NCI-H1048 (cell line): ENCODE data around the gene PALM2AKAP2.

Source experiments
- DNase-seq: peaks from one replicate; lab custom pipeline; 2025; lab: John Stamatoyannopoulos, UW

The PALM2AKAP2 gene

DNA sequence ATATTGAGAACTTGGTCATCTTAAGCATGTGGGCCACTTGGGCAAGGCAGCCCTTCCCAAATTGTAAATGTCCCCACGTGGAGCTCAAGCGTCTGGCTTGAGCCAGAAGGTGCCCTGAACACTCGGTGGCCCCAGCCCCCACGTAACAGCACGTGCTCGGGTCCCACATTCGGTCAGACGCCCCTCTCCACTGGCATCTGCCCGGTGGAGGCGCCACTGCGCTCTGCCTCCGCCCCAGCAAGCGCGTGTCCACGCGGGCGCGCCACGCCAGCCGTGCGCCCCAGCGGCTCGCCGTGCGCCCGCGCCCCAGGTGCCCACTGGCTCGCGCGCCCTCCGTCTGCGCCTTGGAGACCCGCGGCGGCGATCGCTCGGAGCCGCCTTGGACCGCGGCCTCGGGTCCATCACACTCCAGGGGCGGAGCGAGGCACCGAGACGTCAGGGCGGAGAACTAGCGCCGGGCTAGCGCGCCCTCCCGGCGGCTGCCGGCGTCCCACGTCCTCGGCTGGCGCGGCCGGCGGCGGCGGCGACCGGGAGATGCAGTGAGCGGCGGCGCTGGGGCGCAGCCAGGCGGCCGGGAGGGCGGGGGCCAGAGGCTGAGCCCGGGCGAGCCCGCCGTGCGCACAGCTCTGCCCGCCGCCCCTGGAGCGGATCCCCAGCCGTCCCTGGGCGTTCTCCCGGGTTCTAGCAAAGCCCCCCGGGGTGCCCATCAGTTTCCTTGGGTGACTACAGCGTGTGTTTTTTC, at the start of gene PALM2AKAP2:
PALM2AKAP2 (plus strand) TSS at position 488 of the 742 bp plus-strand sequence. CDS start 291 bp downstream, outside the sequence.
- DNase-seq = no peak

- peak; percentile 21 for DNase-seq
These were observed 49.8 kb upstream of the PALM2AKAP2 start for GRCh38 chr9:109730228-109730627.

- DNase-seq = no peak
These were observed 46.3 kb upstream of the PALM2AKAP2 start for GRCh38 chr9:109733690-109734089.

DNA sequence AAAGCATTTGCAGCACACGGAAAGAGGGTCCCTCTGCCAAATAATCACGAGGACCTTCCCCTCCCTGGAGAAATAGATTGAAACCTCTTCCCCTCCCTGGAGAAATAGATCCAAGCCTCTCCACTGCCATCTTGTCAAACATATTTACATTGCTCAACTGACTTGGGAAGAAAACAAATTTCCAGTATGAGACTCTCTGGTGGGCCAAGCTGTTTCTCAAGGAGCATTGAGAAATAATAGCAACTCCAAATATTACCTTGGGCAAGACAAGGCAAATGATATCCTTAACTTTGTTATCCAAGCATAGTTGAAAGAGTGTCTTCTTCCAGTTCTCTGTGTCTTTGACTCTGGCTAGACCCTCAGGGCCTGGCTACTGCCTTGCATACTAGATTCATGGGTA, 45.2 kb upstream of the PALM2AKAP2 start:
- DNase-seq = no peak

GRCh38 chr9:109735801-109736200, 44.2 kb upstream of the PALM2AKAP2 start:
- DNase-seq = no peak

- DNase-seq = no peak
These were observed 42.7 kb upstream of the PALM2AKAP2 start for GRCh38 chr9:109737295-109737694.

GRCh38 chr9:109739760-109740159, 40.2 kb upstream of the PALM2AKAP2 start:
- no peak for DNase-seq

DNA sequence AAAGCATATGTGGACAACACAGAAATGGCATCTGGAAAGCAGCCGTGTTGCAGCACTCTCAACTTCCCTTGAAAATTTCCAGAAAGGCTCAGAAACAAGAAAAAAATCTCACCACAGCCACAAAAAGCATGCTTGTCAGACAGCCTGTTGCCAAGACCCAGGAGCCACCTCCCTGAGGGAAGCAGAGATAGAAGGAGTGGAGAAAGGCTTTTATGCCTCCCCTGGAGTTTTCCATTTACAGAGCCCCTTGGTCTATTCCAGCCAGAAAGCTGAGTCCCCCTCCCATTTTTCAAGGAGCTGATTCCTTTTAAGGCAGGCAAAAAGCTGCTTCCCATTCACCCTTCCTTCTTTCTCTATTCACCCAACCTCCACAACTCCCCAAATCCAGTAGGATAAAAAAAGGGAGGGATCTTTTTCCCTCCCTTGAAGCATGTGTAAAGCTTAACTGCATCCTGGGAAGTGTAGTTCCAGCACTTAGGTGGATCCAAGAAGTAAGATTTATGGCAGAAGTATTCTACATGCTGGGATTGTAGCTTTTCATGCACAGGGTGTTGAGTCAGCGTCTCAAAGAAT, 37.1 kb upstream of the PALM2AKAP2 start:
- no peak for DNase-seq

- no peak for DNase-seq
These were observed 36.3 kb upstream of the PALM2AKAP2 start for GRCh38 chr9:109743696-109744095.

DNA sequence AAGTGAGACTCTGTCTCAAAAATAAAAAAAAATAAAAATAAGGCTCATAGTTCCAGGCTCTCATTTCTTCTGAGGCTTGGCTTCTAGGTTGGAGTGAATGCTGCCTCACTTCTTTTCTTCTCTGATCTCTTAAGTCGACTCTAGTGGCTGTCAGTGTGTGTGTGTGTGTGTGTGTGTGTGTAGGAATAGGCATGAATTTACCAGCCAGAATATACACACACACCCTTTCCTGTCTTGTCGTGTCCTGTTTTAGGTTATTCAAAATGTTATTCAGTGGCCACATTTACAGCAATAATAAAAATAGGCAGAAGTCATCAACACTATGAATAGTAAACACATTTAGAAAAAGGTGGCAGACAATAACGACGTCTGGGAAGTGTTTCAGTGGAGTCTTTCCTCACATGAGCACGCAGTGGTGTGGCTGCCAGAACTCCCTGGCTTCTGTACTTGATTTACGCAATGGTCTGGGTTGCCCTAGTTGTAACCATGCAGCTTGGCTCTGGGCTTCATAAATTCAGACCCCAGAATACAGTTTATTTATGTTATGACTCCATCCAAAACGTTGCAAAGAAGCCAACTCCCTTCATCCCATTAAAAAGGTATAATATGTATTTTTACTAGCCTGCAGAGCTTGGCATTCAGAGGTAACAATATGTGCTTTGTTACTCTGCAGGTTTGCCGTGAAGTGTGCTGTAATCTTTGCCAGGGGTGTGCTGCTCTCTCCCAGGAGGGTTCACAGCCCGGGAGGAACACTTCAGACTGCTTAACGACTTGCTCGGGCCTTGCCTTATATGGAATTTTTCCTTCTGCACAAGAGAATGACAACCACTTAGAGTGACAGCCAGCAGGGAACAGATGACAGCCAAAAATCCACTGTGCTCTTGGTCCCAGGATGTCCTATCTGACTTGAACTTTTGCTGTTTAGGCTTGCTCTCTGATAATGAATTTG, 34.4 kb upstream of the PALM2AKAP2 start:
- peak; percentile 1 for DNase-seq

DNA sequence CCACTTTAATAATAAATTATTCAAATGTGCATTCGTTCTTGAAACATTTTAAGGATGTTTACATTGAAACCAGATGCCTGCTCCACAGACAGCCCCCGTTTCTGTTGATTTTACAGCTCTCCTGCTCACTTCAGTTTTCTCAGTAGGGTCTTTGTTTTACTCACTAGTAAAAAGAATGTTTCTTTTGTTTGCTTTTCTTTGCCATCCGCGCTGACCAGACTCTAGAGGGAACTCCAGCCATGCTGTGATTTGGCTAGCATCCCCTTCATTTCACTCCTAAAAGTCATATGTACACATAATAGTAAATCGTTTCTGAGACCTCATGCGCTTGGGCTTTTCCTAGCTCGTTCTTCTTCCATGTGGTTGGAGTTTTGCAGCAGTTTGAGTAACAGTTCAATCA, 28.7 kb upstream of the PALM2AKAP2 start:
- DNase-seq = no peak

DNA sequence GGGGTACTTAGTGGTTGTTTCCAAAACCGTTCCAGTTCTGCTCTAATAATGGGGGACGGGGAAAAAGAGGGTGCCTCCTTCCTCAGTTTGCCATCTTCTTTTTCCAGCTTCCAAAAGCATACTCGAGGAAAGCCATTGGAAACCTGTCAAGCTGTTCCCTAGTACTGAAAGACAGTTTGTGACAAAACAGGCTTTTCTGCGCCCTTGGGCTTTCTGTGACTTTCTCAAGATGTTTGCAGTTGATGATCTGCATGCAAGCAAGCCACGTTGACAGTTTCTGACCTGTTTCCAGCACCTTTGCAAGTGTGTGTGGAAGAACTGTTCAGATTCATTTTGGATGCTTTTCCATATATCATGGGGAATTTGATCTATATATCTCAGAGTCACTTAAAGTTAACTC, 26.7 kb upstream of the PALM2AKAP2 start:
- no peak for DNase-seq

GRCh38 chr9:109755040-109755439, 25.0 kb upstream of the PALM2AKAP2 start:
- DNase-seq = no peak

- DNase-seq = no peak
These were observed 20.4 kb upstream of the PALM2AKAP2 start for GRCh38 chr9:109759589-109759988.

GRCh38 chr9:109765278-109765677, 14.7 kb upstream of the PALM2AKAP2 start:
- DNase-seq = no peak

DNA sequence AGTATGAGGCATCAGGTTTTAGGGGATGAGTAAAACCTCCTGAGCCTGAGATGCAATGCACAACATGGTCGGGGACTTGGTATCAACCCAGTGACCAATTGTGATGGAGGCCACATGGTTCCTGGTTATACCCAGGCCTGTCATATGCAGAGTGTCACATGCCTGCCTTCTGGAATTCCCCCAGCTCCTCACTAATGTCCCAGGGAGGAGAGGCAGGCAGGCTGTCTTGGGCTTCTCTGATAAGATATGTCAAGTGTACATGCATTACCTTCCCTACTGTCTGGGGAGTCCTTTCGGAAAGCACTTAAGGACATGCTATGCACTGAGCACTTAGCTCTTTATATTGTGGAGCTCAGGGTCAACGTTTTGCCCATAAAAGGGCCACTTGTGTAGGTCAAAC, 14.2 kb upstream of the PALM2AKAP2 start:
- no peak for DNase-seq

GRCh38 chr9:109766351-109766750, 13.6 kb upstream of the PALM2AKAP2 start:
- no peak for DNase-seq

DNA sequence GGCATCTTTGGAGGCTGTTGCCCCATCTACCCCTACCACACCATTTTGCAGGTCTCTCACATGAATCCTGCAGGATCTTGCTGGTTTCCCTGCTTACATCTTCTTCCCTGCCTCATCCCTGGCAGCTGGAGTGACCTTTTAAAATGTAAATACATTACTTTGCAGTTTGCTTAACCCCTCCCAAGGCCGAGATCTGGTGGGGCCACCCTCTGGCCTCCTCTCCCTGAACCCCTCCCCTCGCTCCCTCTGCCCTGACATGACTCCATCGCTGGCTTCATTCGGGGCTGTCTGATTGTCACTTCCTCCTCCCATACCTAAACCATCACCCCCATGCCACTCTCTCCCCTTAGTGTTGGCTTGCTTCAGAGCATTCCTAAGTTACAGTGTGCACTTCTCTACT, 12.6 kb upstream of the PALM2AKAP2 start:
- no peak for DNase-seq

DNA sequence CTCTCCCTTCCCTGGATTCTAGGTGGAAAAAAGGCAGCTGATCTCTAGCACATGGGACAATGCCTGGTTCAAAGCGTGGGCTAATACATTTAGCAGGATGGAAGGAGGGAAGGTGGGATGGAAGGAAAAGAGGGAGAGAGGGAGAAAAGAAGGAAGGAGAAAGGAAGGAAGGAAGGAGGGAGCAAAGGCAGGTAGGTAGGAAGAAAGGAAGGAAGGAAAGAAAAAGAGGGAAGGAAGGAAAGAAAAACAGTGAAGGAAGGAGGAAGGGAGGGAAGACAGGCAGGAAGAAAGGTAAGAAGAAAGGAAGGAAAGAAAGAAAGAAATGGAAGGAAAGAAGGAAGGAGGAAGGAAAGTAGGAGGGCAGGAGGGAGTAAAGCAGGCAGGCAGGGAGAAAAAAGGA, 12.2 kb upstream of the PALM2AKAP2 start:
- no peak for DNase-seq

GRCh38 chr9:109769250-109769649, 10.7 kb upstream of the PALM2AKAP2 start:
- no peak for DNase-seq

GRCh38 chr9:109770101-109770500, 9.9 kb upstream of the PALM2AKAP2 start:
- DNase-seq = no peak

DNA sequence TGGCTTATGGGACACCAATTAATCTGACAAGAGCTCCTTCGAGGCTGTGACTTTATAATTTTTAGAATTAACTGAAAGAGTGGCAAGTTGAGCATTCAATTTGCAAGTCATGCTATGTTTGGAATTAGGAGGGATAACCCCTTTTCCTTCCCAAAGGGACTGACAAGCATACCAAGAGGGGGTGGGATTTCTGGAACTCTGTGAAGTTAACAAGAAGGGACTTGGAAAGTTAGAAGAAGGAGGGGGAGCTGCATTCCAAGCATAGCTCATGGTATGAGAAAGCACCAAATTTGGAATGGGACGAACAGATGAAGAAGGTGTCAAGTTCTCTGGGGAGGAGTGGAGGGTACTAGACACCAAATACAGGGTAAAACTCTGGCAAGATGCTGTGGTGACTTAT, 8.9 kb upstream of the PALM2AKAP2 start:
- DNase-seq = no peak
